Retinal pigment epithelial cell (primary cell): ENCODE measurements around the gene PARP16.

Source experiments
- DNase-seq: peaks from one replicate; pipeline ENCODE4 v3.0.0-alpha.2; 2010; ENCODE audit warnings: low read depth
- H3K4me3 ChIP-seq: 2 replicates; pipeline ENCODE4 v1.5.1; 2011; ENCODE audit warnings: mild to moderate bottlenecking, low read length, control low read depth, moderate library complexity
- TF ChIP-seq, protein P1 (sequence below): conservative IDR thresholded peaks from 2 replicates; pipeline ENCODE4 v1.5.1; 2011; ENCODE audit warnings: low read depth, low read length, control low read depth, inconsistent platforms

The PARP16 gene, protein sequence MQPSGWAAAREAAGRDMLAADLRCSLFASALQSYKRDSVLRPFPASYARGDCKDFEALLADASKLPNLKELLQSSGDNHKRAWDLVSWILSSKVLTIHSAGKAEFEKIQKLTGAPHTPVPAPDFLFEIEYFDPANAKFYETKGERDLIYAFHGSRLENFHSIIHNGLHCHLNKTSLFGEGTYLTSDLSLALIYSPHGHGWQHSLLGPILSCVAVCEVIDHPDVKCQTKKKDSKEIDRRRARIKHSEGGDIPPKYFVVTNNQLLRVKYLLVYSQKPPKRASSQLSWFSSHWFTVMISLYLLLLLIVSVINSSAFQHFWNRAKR

DNA sequence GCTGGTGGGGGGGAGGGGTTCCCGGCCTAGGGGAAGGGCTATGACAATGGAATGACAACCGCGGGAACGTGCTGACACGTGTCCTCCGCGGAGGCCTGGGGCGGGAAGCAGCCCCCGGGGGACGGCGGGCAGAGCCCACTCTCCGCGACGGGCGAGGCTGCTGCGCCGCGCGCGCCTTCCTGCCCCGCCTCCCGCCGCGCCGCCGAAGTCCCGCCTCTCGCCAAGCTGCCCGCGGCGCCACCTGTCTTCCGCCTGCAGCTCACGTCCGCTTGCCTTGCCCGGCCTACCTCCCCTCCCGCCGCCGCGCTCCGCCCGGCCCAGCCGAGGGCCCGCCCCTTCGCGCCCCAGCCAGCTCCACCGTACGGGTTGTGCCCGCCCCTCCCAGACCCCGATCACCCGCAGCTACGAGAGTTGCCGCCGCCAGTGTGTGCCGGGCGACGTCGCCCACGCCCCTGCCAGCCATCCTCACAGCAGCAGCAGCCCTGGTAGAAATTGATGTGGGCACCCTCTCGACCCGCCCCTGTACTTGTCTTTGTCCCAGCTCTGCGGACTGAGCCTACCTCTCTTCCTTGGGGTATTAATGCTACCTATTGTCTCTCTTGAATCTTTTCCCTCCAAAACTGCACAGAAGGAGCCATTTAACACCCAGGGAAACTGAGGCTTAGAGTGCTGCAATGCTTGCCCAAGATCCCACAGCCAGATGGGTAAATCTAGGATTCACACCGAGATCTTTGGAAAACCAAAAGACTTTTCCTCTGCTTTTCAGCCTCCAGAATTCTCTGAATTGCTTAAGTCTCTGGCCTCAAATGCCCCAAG, at the start of gene PARP16:
TSS of gene PARP16 (minus strand) at position 180 of the 816 bp plus-strand sequence. CDS start 457 bp downstream, outside the sequence.
- peak within 1 kb of the TSS; percentile 71 for H3K4me3 ChIP-seq
- TF ChIP-seq, protein P1, sequence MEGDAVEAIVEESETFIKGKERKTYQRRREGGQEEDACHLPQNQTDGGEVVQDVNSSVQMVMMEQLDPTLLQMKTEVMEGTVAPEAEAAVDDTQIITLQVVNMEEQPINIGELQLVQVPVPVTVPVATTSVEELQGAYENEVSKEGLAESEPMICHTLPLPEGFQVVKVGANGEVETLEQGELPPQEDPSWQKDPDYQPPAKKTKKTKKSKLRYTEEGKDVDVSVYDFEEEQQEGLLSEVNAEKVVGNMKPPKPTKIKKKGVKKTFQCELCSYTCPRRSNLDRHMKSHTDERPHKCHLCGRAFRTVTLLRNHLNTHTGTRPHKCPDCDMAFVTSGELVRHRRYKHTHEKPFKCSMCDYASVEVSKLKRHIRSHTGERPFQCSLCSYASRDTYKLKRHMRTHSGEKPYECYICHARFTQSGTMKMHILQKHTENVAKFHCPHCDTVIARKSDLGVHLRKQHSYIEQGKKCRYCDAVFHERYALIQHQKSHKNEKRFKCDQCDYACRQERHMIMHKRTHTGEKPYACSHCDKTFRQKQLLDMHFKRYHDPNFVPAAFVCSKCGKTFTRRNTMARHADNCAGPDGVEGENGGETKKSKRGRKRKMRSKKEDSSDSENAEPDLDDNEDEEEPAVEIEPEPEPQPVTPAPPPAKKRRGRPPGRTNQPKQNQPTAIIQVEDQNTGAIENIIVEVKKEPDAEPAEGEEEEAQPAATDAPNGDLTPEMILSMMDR, result peak; percentile 42
- no peak for DNase-seq

DNA sequence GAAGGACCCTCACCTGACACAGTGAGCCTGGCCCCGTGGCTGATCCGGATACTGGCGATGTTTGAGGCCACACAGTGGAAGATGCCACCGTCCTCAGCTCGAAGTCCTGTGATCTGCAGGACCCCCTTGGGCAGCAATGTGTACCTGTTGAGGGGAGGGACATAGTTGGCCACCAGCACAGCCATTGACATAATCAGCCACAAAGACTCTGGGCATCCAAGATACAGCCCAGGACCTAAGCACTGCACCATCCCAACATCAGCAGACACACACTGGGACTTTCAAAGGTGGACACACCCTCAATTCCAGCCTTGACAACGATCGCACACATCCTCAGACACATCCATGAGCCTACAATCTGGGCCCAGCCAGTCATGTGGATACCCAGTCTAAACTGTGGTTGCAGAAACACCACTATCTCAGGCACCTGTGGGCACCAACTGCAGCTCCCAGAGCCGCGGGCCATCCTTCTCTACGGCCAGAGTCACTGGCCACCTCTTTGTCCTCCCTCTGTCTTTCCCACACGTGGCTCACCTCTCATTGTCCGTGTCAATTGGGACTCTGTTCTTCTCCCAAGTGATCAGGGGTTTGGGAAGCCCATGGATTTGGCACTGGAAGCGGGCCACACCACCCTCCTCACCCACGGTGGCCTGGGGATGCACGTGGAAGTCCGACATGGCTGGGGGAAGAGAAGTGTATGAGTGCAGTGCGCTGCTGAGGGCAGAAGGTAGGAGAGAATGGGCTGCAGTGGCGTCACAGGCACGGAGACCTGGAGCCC, 48.8 kb upstream of the PARP16 start:
- DNase-seq, result no peak
- TF ChIP-seq, protein P1, result no peak

DNA sequence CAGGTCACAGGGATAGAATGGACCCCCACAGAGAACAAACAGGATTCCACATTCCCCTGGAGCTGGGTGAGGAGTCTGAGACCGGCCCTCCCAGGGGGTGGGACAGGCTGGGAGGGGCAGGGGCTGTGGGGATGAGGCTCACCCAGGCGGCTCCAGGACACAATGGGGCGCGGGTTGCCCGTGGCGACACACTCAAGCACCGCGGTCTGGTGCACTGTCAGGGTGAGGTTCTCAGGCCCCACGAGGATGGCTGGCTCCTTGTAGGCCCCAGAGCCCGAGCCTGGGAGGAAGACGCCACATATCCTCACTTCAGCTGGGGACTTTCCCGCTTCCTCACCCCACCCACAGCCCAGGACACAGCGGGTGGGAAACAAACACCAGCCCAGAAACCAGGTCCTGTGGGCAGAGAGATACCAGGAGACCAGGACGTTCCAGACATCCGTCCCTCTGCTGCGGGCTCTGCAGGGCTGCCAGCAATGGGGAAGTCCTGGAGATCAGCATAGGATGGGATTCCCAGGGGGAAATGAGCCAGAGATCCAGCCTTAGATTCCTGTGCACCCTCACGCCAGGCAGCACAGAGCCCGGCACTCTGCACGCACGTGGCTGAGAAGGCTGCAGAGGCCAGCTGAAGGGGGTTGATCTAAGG, 48.0 kb upstream of the PARP16 start:
- H3K4me3 ChIP-seq, result no peak overlapping the region
- TF ChIP-seq, protein P1, result no peak
- DNase-seq, result no peak

More for the DNA sequence above, 48.8 kb upstream of the PARP16 start:
- no peak overlapping the region for H3K4me3 ChIP-seq

DNA sequence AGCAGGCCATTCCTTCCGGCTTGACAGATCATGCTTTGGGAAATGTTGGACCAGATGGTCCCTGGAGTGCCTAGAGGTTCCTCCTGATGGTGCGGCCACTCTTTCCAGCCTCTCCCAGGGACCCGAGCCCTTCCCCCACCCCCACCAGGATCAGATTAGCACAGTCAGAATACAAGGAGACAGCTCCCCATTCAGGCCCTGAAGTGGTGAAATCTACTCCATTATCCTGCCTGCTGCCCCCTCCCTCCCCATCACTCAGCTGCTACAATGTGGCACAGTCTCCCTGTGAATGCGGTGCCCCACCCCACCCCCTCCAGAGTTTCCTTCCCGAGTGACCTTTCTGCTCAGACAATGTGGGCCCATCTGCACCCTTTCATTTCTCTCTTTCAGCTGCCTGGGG, 47.2 kb upstream of the PARP16 start:
- no peak overlapping the region for H3K4me3 ChIP-seq
- DNase-seq, result no peak
- TF ChIP-seq, protein P1, result no peak

DNA sequence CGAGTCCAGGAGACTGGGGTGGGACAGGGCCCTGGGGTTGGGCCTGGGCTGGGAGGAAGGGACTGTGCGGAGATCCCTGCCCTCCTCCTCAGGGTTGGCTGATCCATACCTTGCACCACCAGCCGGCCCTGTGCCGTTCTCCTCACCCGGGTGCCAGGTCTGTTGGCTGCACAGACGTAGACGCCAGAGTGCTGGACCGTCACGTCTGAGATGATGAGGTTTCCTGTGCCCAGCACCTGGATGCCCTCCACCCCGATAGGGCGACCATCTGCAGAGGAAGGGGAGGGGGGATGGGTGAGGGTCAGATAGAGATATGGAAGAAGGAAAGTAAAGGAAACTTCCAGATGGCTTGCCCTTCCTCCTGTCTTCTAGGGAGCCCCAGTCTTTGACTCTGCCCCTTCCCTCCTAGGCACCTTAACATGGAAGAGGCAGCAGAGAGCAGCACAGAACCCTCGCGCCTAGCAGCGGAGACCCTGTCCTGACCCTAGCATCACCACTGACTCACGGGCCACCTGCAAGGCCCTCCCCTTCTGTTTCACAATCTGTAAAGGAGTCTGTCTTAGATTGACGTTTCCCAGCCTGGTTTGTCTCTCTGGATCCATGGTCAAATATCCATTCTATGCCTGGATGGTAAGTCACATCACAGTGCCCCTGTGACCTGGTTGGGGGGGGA, 46.6 kb upstream of the PARP16 start:
- TF ChIP-seq, protein P1, result no peak

More for the DNA sequence above, 46.6 kb upstream of the PARP16 start:
- DNase-seq, result no peak
- H3K4me3 ChIP-seq, result no peak overlapping the region
